MM.1S (cell line): Measurements from ENCODE around the gene FLII.

Source experiments
- EZH2 ChIP-seq: fragments of 300-600 bp; sonication (generic); optimal IDR thresholded peaks from 2 replicates; pipeline ENCODE3; 2017; ENCODE audit warnings: low read depth, mild to moderate bottlenecking, antibody characterized with exemption, low read length, mixed read lengths
- TF ChIP-seq, protein P1 (sequence below): fragments of 300-600 bp; sonication (generic); IDR thresholded peaks from 2 replicates; pipeline ENCODE4 v1.5.1; 2016; ENCODE audit warnings: antibody characterized with exemption, low read length, mixed read lengths

DNA sequence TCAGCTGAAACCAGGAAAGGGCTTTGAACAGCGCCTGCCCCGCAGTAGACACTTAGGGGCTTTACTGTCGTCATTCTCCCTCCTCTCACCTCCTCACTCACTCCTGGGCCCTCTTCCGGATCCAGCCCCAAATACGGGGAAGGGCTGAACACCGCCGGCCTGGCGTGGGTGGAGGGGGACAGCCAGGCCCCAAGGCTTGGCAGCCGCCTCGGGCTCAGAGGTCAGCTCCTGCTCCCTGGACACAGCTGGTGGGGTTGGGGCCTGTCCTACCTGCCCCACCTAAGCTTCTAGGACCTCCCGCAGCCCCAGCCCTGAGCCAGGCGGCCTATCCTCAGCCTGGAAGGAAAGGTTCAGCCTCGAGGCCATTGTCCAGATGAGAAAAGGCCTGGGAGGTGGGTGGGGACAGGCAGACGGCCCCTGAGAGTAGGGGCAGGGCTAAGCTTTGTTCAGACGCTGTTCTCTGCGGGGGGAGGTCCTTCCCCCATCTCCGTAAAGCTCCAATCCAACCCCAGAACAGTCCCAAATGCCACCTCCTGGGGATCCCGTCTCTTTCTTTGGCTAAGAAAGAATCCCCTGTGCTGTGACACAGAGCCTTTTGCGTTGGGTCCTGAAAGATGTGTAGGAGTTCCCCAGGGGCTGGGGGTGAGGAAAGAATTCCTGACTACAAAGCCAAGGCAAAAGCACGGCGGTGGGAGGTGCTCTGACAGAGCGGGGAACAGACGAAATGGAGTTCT lies 34.0 kb downstream of the FLII start:
- no peak for TF ChIP-seq EZH2
- TF ChIP-seq, protein P1, sequence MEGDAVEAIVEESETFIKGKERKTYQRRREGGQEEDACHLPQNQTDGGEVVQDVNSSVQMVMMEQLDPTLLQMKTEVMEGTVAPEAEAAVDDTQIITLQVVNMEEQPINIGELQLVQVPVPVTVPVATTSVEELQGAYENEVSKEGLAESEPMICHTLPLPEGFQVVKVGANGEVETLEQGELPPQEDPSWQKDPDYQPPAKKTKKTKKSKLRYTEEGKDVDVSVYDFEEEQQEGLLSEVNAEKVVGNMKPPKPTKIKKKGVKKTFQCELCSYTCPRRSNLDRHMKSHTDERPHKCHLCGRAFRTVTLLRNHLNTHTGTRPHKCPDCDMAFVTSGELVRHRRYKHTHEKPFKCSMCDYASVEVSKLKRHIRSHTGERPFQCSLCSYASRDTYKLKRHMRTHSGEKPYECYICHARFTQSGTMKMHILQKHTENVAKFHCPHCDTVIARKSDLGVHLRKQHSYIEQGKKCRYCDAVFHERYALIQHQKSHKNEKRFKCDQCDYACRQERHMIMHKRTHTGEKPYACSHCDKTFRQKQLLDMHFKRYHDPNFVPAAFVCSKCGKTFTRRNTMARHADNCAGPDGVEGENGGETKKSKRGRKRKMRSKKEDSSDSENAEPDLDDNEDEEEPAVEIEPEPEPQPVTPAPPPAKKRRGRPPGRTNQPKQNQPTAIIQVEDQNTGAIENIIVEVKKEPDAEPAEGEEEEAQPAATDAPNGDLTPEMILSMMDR, result no peak
